ENCODE results near the gene SMAD5. TPM values are rescaled to one million over a fixed set of nuclear protein-coding genes. Genes with fewer than 3 reads are reported as not detected.

Gene SMAD5
- total RNA-seq, 1 donor from 2014 or later = 68.5 TPM

GRCh38 chr5:136134653-136135052 is 2.0 kb downstream of the SMAD5 start:
- peaks cover 31% of the 10 kb centered on the region for H3K4me1 Mint-ChIP-seq (ENCODE audit: unreplicated experiment)
- no peaks in the 10 kb centered on the region for H3K9me3 Mint-ChIP-seq (ENCODE audit: unreplicated experiment)
- no peak for TF ChIP-seq CTCF (IDR thresholded peaks at IDR 0.05; ENCODE audit: unreplicated experiment)
- peak overlapping the region; percentile 72 for H3K27ac Mint-ChIP-seq (ENCODE audit: unreplicated experiment)
- H3K4me3 Mint-ChIP-seq (ENCODE audit: unreplicated experiment) = peak overlapping the region; percentile 75
- no peaks in the 10 kb centered on the region for H3K36me3 Mint-ChIP-seq (ENCODE audit: low read depth, unreplicated experiment)
- peaks cover 2% of the 10 kb centered on the region for H3K27me3 Mint-ChIP-seq (ENCODE audit: unreplicated experiment)
- no peak for DNase-seq (ENCODE audit: low spot score)

GRCh38 chr5:136135536-136135935 is 2.9 kb downstream of the SMAD5 start:
- DNase-seq (ENCODE audit: low spot score) = no peak
- peaks cover 2% of the 10 kb centered on the region for H3K27me3 Mint-ChIP-seq (ENCODE audit: unreplicated experiment)
- H3K9me3 Mint-ChIP-seq (ENCODE audit: unreplicated experiment) = no peaks in the 10 kb centered on the region
- peaks cover 31% of the 10 kb centered on the region for H3K4me1 Mint-ChIP-seq (ENCODE audit: unreplicated experiment)
- no peak for TF ChIP-seq CTCF (IDR thresholded peaks at IDR 0.05; ENCODE audit: unreplicated experiment)
- no peak overlapping the region for H3K27ac Mint-ChIP-seq (ENCODE audit: unreplicated experiment)
- H3K4me3 Mint-ChIP-seq (ENCODE audit: unreplicated experiment) = no peak overlapping the region
- no peaks in the 10 kb centered on the region for H3K36me3 Mint-ChIP-seq (ENCODE audit: low read depth, unreplicated experiment)

GRCh38 chr5:136137497-136138220 is 5.0 kb downstream of the SMAD5 start:
- Mint-ChIP-seq H3K4me1 (ENCODE audit: unreplicated experiment) (peaks cover 31% of the 10 kb centered on the region), H3K27ac (ENCODE audit: unreplicated experiment) (no peak overlapping the region), H3K27me3 (ENCODE audit: unreplicated experiment) (peaks cover 2% of the 10 kb centered on the region), H3K36me3 (ENCODE audit: low read depth, unreplicated experiment) (no peaks in the 10 kb centered on the region), H3K4me3 (ENCODE audit: unreplicated experiment) (no peak overlapping the region), H3K9me3 (ENCODE audit: unreplicated experiment) (no peaks in the 10 kb centered on the region)
- TF ChIP-seq CTCF (IDR thresholded peaks at IDR 0.05; ENCODE audit: unreplicated experiment) = no peak
- DNase-seq (ENCODE audit: low spot score) = no peak

GRCh38 chr5:136141561-136141960 is 8.9 kb downstream of the SMAD5 start:
- no peak overlapping the region for H3K4me3 Mint-ChIP-seq (ENCODE audit: unreplicated experiment)
- no peaks in the 10 kb centered on the region for H3K9me3 Mint-ChIP-seq (ENCODE audit: unreplicated experiment)
- H3K27me3 Mint-ChIP-seq (ENCODE audit: unreplicated experiment) = no peaks in the 10 kb centered on the region
- DNase-seq (ENCODE audit: low spot score) = no peak
- no peaks in the 10 kb centered on the region for H3K36me3 Mint-ChIP-seq (ENCODE audit: low read depth, unreplicated experiment)
- no peak overlapping the region for H3K27ac Mint-ChIP-seq (ENCODE audit: unreplicated experiment)
- peaks cover 15% of the 10 kb centered on the region for H3K4me1 Mint-ChIP-seq (ENCODE audit: unreplicated experiment)
- no peak for TF ChIP-seq CTCF (IDR thresholded peaks at IDR 0.05; ENCODE audit: unreplicated experiment)

GRCh38 chr5:136143312-136143711 is 10.7 kb downstream of the SMAD5 start:
- Mint-ChIP-seq H3K36me3 (ENCODE audit: low read depth, unreplicated experiment) (no peaks in the 10 kb centered on the region), H3K27ac (ENCODE audit: unreplicated experiment) (no peak overlapping the region), H3K9me3 (ENCODE audit: unreplicated experiment) (no peaks in the 10 kb centered on the region), H3K4me1 (ENCODE audit: unreplicated experiment) (peaks cover 10% of the 10 kb centered on the region), H3K4me3 (ENCODE audit: unreplicated experiment) (no peak overlapping the region), H3K27me3 (ENCODE audit: unreplicated experiment) (no peaks in the 10 kb centered on the region)
- no peak for DNase-seq (ENCODE audit: low spot score)
- no peak for TF ChIP-seq CTCF (IDR thresholded peaks at IDR 0.05; ENCODE audit: unreplicated experiment)

Measured in endothelial cell (in vitro differentiated cells).